Kidney epithelial cell (primary cell): ENCODE results near the gene ICA1. TPM values are rescaled to one million over a fixed set of nuclear protein-coding genes. Genes with fewer than 3 reads are reported as not detected.

Source experiments
- DNase-seq: peaks from one replicate; pipeline ENCODE4 v3.0.0-alpha.2; 2010; ENCODE audit warnings: low read depth
- H3K27me3 ChIP-seq: 2 replicates; pipeline ENCODE4 v1.6.0; 2011; ENCODE audit warnings: low read length; ENCODE audit not compliant: control insufficient read depth, insufficient read depth
- H3K36me3 ChIP-seq: 2 replicates; pipeline ENCODE4 v1.5.1; 2011; ENCODE audit warnings: low read length; ENCODE audit not compliant: control insufficient read depth, insufficient read depth
- H3K4me3 ChIP-seq: 2 replicates; pipeline ENCODE4 v1.5.1; 2011; ENCODE audit warnings: low read depth, mild to moderate bottlenecking, control low read depth, low read length
- CTCF ChIP-seq: IDR thresholded peaks from 2 replicates; pipeline ENCODE4 v1.5.1; 2011; ENCODE audit warnings: mild to moderate bottlenecking, moderate library complexity, low read length, control low read depth, inconsistent platforms; ENCODE audit not compliant: insufficient read depth, poor library complexity, severe bottlenecking
- total RNA-seq: library from RNA; depleted of rRNA; stranded (reverse); fragments of >200 nt; gene quantifications from 2 replicates; pipeline ENCODE4 v1.2.3, GENCODE V29; 2015

Gene ICA1
- total RNA-seq, 1 donor from 2014 or later = 20.7 TPM

DNA sequence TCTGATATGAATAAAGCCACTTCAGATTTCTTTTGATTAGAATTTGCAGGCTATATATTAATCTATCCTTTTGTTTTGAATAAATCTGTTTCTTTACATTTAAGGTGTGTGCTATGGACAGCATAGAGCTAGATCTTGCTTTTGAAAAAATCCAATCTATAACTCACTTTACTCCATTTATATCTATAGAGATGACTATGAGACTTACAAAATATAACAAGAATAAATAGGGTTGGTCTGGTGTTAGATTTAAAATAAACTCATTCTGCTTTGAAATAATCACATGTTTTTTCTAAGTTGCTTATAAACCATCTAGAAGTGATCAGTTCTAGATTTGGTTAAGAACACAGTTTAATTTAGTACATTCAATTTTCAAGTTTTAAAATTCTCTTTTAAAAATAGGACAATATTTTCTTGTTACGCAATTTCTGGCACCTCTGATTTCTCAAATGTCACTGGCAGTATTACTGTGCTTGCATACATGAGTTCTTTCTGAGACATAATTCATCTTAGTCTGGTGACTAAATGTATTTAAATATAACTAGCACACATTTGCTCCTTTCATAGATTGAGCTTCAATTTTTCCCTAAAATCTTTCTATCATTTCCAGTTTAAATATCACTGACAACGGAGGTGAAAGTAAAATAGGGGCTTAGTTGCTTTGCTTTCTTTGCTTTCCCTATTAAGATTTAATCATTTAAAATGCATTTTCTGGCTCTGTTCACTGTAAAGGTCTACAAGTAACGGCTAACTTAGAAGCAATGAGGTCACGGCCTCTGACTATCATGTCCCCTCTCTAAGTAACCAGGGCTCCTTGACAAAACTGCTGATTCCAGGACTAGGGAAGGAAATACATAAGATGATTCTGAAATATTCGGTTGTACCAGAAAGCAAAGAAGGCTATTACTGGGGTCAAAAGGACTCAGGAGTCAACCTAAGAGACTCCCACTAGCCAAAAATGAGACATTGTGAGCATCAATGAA, 89.3 kb downstream of the ICA1 start:
- no peak for TF ChIP-seq CTCF
- Histone ChIP-seq H3K27me3 (no peaks in the 10 kb centered on the region), H3K4me3 (no peak overlapping the region), H3K36me3 (no peaks in the 10 kb centered on the region)
- DNase-seq = no peak

- Histone ChIP-seq H3K36me3 (no peaks in the 10 kb centered on the region), H3K27me3 (no peaks in the 10 kb centered on the region), H3K4me3 (no peak overlapping the region)
- no peak for DNase-seq
- TF ChIP-seq CTCF = no peak
Observed at GRCh38 chr7:8169171-8169570, 92.8 kb downstream of the ICA1 start.

- no peaks in the 10 kb centered on the region for H3K27me3 ChIP-seq
- no peak for TF ChIP-seq CTCF
- no peak overlapping the region for H3K4me3 ChIP-seq
- no peaks in the 10 kb centered on the region for H3K36me3 ChIP-seq
- DNase-seq = no peak
Observed at GRCh38 chr7:8168336-8168735, 93.6 kb downstream of the ICA1 start.

DNA sequence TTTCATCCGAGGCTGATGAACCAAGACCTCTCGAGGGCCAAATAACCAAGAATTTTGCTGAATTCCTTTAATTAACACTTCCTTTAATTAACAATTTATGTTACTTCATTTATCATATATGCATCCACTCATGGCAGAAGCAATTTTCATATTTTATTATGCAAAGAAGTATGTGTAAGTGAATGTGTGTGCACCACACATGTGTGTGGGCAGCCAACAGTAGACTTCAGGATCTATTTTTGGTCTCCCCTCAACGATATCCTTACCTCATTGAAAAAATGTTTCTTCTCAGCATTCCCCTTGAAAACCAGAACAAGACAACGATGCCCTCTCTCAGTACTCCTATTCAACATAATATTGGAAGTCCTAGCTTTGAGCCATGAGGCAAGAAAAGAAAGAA, 96.8 kb downstream of the ICA1 start:
- H3K36me3 ChIP-seq = no peaks in the 10 kb centered on the region
- DNase-seq = no peak
- TF ChIP-seq CTCF = no peak

GRCh38 chr7:8162181-8162580, 99.8 kb downstream of the ICA1 start:
- no peaks in the 10 kb centered on the region for H3K36me3 ChIP-seq
- no peak overlapping the region for H3K4me3 ChIP-seq
- no peaks in the 10 kb centered on the region for H3K27me3 ChIP-seq
- DNase-seq = no peak
- no peak for TF ChIP-seq CTCF

More for the DNA sequence above, 96.8 kb downstream of the ICA1 start:
- Histone ChIP-seq H3K27me3 (no peaks in the 10 kb centered on the region), H3K4me3 (no peak overlapping the region)
